ENCODE data around the gene IQGAP3.

Gene IQGAP3

DNA sequence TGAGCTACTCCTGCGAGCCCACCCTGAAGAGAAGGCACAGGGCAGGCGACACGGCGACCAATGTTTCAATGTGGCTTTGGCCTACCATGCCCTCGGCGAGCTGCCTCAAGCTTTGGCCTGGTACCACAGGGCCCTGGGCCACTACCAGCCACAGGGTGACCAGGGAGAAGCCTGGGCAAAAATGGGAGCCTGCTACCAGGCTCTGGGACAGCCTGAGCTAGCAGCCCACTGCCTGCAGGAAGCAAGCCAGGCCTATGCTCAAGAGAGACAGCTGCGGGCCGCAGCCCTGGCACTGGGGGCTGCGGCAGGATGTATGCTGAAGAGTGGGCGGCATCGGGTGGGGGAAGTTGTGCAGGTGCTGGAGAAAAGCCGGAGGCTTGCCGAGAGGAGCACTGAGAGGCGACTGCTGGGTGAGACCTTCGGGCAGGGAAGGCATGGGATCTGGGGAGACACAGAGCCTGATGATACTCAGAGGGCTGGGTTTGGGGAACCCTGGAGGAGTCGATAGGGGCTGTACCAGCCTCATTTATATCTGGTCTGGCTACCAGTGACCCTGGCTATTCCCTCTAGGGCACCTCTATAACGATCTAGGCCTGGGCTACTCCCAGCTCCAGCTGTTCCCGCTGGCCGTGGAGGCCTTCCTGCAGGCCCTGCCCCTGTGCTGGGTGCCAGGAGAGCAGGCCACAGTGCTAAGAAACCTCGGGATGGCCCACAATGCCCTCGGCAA, 9.5 kb upstream of the IQGAP3 start:
- no peaks in the 10 kb centered on the region for H3K4me1 ChIP-seq (ENCODE audit: low read length)
- TF ChIP-seq CTCF (IDR thresholded peaks at IDR 0.05; ENCODE audit: low read length) = no peak
- no peak for TF ChIP-seq EZH2phosphoT487 (IDR thresholded peaks at IDR 0.05; ENCODE audit: low read length)
- no peak for TF ChIP-seq EZH2 (optimal IDR thresholded peaks at IDR 0.05; ENCODE audit: low read depth, low read length)
- H3K9ac ChIP-seq (ENCODE audit: low read length) = no peak overlapping the region
- no peak overlapping the region for H2AFZ ChIP-seq (ENCODE audit: low read length)
- H4K20me1 ChIP-seq (ENCODE audit: insufficient read depth, low read length) = no peaks in the 10 kb centered on the region
- no peaks in the 10 kb centered on the region for H3K9me3 ChIP-seq (replicated peaks; ENCODE audit: insufficient read depth, low read length)
- H3K79me2 ChIP-seq (ENCODE audit: low read length) = no peaks in the 10 kb centered on the region
- H3K36me3 ChIP-seq (replicated peaks; ENCODE audit: insufficient read depth, low read length) = no peaks in the 10 kb centered on the region
- DNase-seq = no peak
- no peaks in the 10 kb centered on the region for H3K27me3 ChIP-seq (replicated peaks; ENCODE audit: insufficient read depth, low read length)
- H3K9me2 ChIP-seq (replicated peaks; ENCODE audit: insufficient read depth, low read length) = no peaks in the 10 kb centered on the region
- no peak overlapping the region for H3K27ac ChIP-seq (ENCODE audit: low read length)
- H3F3A ChIP-seq (ENCODE audit: insufficient read depth, low read length) = no peaks in the 10 kb centered on the region
- H3K4me3 ChIP-seq (ENCODE audit: low read length) = no peak overlapping the region
- no peak overlapping the region for H3K4me2 ChIP-seq (ENCODE audit: low read depth, low read length)

DNA sequence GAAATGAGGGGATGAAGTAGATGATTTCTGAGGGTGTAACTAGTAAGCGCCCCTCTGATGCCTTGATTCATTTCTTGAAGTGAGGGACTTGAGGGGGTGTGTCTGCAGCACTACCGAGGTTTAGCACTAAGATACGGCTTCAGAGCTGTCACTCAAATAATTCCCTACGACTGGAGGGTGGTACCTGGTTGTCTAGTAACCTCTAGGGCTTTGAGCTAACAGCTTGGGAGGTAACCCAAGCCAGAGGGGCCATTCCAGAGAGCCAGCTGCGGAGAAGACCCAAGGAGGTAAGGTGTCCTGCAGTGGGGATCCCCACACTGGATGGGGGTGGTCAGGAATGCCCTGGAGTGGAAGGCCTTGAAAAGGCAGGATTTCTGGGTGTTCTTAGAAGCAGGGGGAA, 7.1 kb upstream of the IQGAP3 start, which contains the start of gene TTC24:
TSS of gene TTC24 (plus strand) at position 252 of the 400 bp plus-strand sequence. CDS start 1,642 bp downstream, outside the sequence.
- Histone ChIP-seq H3K4me3 (ENCODE audit: low read length) (no peak within 1 kb of the TSS), H3K9me2 (replicated peaks; ENCODE audit: insufficient read depth, low read length) (no peaks in the 10 kb centered on the region), H2AFZ (ENCODE audit: low read length) (no peak within 1 kb of the TSS), H3K36me3 (replicated peaks; ENCODE audit: insufficient read depth, low read length) (no peaks in the 10 kb centered on the region), H3K27ac (ENCODE audit: low read length) (no peak within 1 kb of the TSS), H4K20me1 (ENCODE audit: insufficient read depth, low read length) (no peaks in the 10 kb centered on the region), H3K9me3 (replicated peaks; ENCODE audit: insufficient read depth, low read length) (no peaks in the 10 kb centered on the region), H3F3A (ENCODE audit: insufficient read depth, low read length) (no peaks in the 10 kb centered on the region), H3K9ac (ENCODE audit: low read length) (no peak within 1 kb of the TSS), H3K79me2 (ENCODE audit: low read length) (no peaks in the 10 kb centered on the region), H3K4me1 (ENCODE audit: low read length) (no peaks in the 10 kb centered on the region), H3K27me3 (replicated peaks; ENCODE audit: insufficient read depth, low read length) (no peaks in the 10 kb centered on the region), H3K4me2 (ENCODE audit: low read depth, low read length) (no peak within 1 kb of the TSS)
- DNase-seq = no peak
- no peak for TF ChIP-seq CTCF (IDR thresholded peaks at IDR 0.05; ENCODE audit: low read length)
- no peak for TF ChIP-seq EZH2 (optimal IDR thresholded peaks at IDR 0.05; ENCODE audit: low read depth, low read length)
- TF ChIP-seq EZH2phosphoT487 (IDR thresholded peaks at IDR 0.05; ENCODE audit: low read length) = no peak

DNA sequence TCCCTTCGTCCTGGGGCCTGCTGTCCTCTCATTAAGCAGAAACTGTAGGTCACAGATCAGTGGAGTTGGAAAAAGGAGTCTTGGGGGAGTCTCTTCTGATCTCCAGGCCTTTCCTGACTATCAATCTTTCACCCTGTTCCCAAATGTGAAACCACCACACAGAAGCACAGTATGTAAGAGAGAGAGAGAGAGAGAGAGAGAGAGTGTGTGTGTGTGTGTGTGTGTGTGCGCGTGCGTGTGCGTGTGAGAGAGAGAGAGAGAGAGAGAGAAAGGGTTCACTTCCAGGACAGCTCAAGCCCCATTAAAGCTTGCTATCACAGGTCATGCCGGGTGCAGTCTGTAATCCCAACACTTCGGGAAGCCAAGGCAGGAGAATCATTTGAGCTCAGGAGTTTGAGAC, 5.7 kb upstream of the IQGAP3 start:
- H3K9ac ChIP-seq (ENCODE audit: low read length) = no peak overlapping the region

More for the DNA sequence above, 5.7 kb upstream of the IQGAP3 start:
- H3K4me2 ChIP-seq (ENCODE audit: low read depth, low read length) = no peak overlapping the region
- TF ChIP-seq EZH2 (optimal IDR thresholded peaks at IDR 0.05; ENCODE audit: low read depth, low read length) = no peak
- no peak for TF ChIP-seq EZH2phosphoT487 (IDR thresholded peaks at IDR 0.05; ENCODE audit: low read length)
- TF ChIP-seq CTCF (IDR thresholded peaks at IDR 0.05; ENCODE audit: low read length) = no peak
- no peaks in the 10 kb centered on the region for H3K36me3 ChIP-seq (replicated peaks; ENCODE audit: insufficient read depth, low read length)
- no peaks in the 10 kb centered on the region for H4K20me1 ChIP-seq (ENCODE audit: insufficient read depth, low read length)
- H3K4me1 ChIP-seq (ENCODE audit: low read length) = no peaks in the 10 kb centered on the region
- no peaks in the 10 kb centered on the region for H3K27me3 ChIP-seq (replicated peaks; ENCODE audit: insufficient read depth, low read length)
- DNase-seq = no peak
- no peaks in the 10 kb centered on the region for H3F3A ChIP-seq (ENCODE audit: insufficient read depth, low read length)
- H2AFZ ChIP-seq (ENCODE audit: low read length) = no peak overlapping the region
- no peaks in the 10 kb centered on the region for H3K79me2 ChIP-seq (ENCODE audit: low read length)
- H3K27ac ChIP-seq (ENCODE audit: low read length) = no peak overlapping the region
- H3K9me3 ChIP-seq (replicated peaks; ENCODE audit: insufficient read depth, low read length) = no peaks in the 10 kb centered on the region
- no peaks in the 10 kb centered on the region for H3K9me2 ChIP-seq (replicated peaks; ENCODE audit: insufficient read depth, low read length)
- no peak overlapping the region for H3K4me3 ChIP-seq (ENCODE audit: low read length)
